NCI-H1930 (cell line): ENCODE measurements around the gene LHFPL3.
"Not testable (repeated sequence)": the region's sequence is repeated elsewhere in the genome, so short reads cannot be mapped to it uniquely, and the experiment has no call there.

Experiments used
- DNase-seq, 2 experiments: peaks; one replicate each; lab custom pipeline; 2025; lab: John Stamatoyannopoulos, UW

The LHFPL3 gene

DNA sequence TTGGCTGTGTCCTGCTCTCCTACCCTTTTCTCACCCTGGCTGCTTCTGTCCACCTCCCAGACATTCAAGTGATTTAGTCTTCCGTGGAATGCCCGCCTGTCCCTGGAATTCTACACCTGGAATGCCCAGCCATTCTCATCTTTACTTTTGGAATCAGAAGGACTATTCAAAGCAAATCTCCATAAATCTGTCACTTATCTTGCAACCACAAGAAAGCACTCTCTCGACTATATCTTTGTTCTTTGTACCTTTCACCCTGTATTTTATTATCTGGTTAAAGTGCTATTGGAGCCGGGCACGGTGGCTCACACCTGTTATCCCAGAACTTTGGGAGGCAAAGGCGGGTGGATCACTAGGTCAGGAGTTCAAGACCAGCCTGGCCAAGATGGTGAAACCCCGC is 606.3 kb downstream of the LHFPL3 start:
- DNase-seq = no peak

- no peak for DNase-seq
Measured at GRCh38 chr7:104935276-104935675, 606.9 kb downstream of the LHFPL3 start.

- no peak for DNase-seq
Measured at GRCh38 chr7:104936546-104936945, 608.1 kb downstream of the LHFPL3 start.

- DNase-seq = not testable (repeated sequence)
Measured at GRCh38 chr7:104937489-104937888, 609.1 kb downstream of the LHFPL3 start.

DNA sequence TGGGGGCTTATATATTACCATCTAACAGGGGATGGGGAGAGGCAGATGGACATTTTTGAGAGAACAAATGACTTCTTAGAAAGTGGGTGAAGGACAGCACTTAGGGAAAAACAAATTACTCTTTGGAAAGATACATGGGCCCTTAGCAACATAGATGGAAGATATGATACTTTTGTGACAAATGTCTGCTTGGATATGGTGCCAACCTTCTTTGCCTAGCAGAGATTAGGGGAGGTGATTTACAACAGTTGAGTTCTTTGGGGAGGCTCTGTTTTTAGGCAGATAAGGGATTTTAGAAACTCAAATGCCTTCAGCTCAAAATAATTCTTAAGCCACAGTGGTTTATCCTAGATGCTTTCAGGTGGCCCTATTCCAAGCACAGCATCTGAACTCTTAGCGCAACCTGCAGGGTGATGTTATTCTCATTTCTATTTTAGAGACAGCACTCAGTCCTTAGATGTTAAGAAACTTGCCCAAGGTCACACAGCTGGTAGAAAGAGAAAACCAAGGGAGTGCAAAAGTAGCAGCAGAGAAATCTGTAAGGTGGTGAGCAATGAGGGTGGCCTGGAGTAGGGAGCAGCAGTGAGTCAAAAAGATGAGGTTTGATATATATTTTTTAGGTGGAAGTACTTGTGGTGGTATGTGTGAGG is 610.5 kb downstream of the LHFPL3 start:
- DNase-seq = no peak

GRCh38 chr7:104940023-104940710 is 611.8 kb downstream of the LHFPL3 start:
- no peak for DNase-seq

- DNase-seq = no peak
Measured at GRCh38 chr7:104943502-104944343, 615.3 kb downstream of the LHFPL3 start.

- no peak for DNase-seq
Measured at GRCh38 chr7:104945599-104945956, 617.2 kb downstream of the LHFPL3 start.

DNA sequence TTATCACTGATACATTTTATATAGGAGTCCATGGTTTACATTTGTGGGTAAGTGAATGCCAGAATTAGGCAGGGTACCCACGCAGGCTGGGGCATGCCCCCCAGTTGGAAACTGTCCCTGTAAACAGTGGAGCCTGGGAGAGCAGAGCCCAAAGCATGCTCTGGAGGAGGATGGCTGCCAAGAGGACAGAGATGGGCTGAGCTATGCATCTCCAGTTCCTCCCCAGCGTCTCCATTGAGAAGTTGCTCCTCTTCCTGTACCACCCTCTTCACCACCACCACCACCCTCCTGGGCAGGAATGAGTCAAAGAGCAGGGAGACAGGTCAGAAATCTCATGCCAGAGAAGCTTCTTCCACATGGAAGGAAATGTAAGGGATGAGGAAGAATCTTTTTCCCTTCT is 617.9 kb downstream of the LHFPL3 start:
- DNase-seq = no peak

GRCh38 chr7:104950006-104950405 is 621.6 kb downstream of the LHFPL3 start:
- DNase-seq = no peak

GRCh38 chr7:104950754-104951153 is 622.4 kb downstream of the LHFPL3 start:
- DNase-seq = no peak

DNA sequence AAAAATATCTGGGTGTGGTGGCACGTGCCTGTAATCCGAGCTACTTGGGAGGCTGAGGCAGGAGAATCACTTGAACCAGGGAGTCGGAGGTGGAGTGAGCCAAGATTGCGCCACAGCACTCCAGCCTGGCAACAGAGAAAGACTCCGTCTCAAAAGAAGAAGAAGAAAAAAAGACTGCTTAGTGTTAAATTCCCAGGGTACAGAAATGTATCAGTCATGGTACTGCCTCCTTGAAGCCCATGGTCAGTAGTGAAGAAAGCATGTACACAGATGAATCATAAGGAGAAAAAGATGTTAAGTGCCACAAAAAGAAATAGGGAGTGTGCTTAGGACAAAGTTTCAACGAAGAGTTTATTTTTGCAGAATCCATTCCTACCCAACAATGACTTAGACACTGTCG is 623.1 kb downstream of the LHFPL3 start:
- no peak for DNase-seq

GRCh38 chr7:104955276-104955675 is 626.9 kb downstream of the LHFPL3 start:
- DNase-seq = no peak
